DOHH2 (cell line): ENCODE data around the gene ATP13A2.

Experiments used
- H3F3A ChIP-seq: fragments of 200-600 bp; sonication (generic), shearing (Covaris generic); 2 replicates; pipeline ENCODE4 v1.6.0; 2016; ENCODE audit warnings: antibody characterized with exemption, mild to moderate bottlenecking; ENCODE audit not compliant: control insufficient read depth, insufficient read depth
- H3K27ac ChIP-seq: fragments of 200-600 bp; sonication (generic); 2 replicates; pipeline ENCODE4 v1.5.1; 2014; ENCODE audit warnings: low read depth, mild to moderate bottlenecking, low read length, moderate library complexity
- H3K27me3 ChIP-seq: fragments of 200-600 bp; sonication (generic); 2 replicates; pipeline ENCODE4 v1.6.1; 2014; ENCODE audit warnings: mild to moderate bottlenecking, low read length, mixed read lengths; ENCODE audit not compliant: control insufficient read depth
- H3K36me3 ChIP-seq: fragments of 200-600 bp; sonication (generic); 2 replicates; pipeline ENCODE4 v1.6.1; 2014; ENCODE audit warnings: mild to moderate bottlenecking, low read length, moderate library complexity, mixed read lengths; ENCODE audit not compliant: control insufficient read depth
- H3K4me1 ChIP-seq: fragments of 200-600 bp; sonication (generic); 2 replicates; pipeline ENCODE4 v1.6.1; 2014; ENCODE audit warnings: mild to moderate bottlenecking, low read length, mixed read lengths; ENCODE audit not compliant: control insufficient read depth
- H3K4me2 ChIP-seq: fragments of 200-600 bp; sonication (generic); 2 replicates; pipeline ENCODE4 v1.6.0; 2014; ENCODE audit warnings: mild to moderate bottlenecking, low read length, moderate library complexity
- H3K4me3 ChIP-seq: fragments of 200-600 bp; sonication (generic); 2 replicates; pipeline ENCODE4 v1.5.1; 2014; ENCODE audit warnings: mild to moderate bottlenecking, low read length, mixed read lengths
- H3K79me2 ChIP-seq: fragments of 200-600 bp; sonication (generic); 2 replicates; pipeline ENCODE4 v1.6.1; 2014; ENCODE audit warnings: mild to moderate bottlenecking, low read length, mixed read lengths; ENCODE audit not compliant: control insufficient read depth
- H3K9me2 ChIP-seq: fragments of 200-600 bp; sonication (generic); replicated peaks from 2 replicates; pipeline ENCODE4 v1.6.1; 2014; ENCODE audit warnings: mild to moderate bottlenecking, low read length, mixed read lengths; ENCODE audit not compliant: control insufficient read depth
- H3K9me3 ChIP-seq: fragments of 200-600 bp; sonication (generic); 2 replicates; pipeline ENCODE4 v1.6.1; 2014; ENCODE audit warnings: antibody characterized with exemption, low read length, mixed read lengths; ENCODE audit not compliant: control insufficient read depth, insufficient read depth
- H4K20me1 ChIP-seq: fragments of 200-600 bp; sonication (generic); 2 replicates; pipeline ENCODE4 v1.6.0; 2014; ENCODE audit warnings: low read depth, mild to moderate bottlenecking, antibody characterized with exemption, low read length, moderate library complexity; ENCODE audit not compliant: control insufficient read depth, insufficient read depth
- EZH2phosphoT487 ChIP-seq: fragments of 200-600 bp; sonication (generic); IDR thresholded peaks from 2 replicates; pipeline ENCODE4 v1.6.1; 2017; ENCODE audit warnings: borderline replicate concordance, mild to moderate bottlenecking, antibody characterized with exemption, low read length, moderate library complexity, mixed read lengths
- TF ChIP-seq, protein P1 (sequence below): fragments of 200-600 bp; sonication (generic); IDR thresholded peaks from one replicate; pipeline ENCODE4 v1.5.1; 2014; ENCODE audit warnings: antibody characterized with exemption, mild to moderate bottlenecking, low read depth, low read length; ENCODE audit not compliant: poor library complexity, severe bottlenecking

The ATP13A2 gene

GRCh38 chr1:16989676-16990391, 21.9 kb downstream of the ATP13A2 start:
- H3K4me3 ChIP-seq, result no peak overlapping the region
- no peak overlapping the region for H3K4me2 ChIP-seq
- H4K20me1 ChIP-seq, result no peaks in the 10 kb centered on the region
- H3K27me3 ChIP-seq, result no peaks in the 10 kb centered on the region
- TF ChIP-seq, protein P1, sequence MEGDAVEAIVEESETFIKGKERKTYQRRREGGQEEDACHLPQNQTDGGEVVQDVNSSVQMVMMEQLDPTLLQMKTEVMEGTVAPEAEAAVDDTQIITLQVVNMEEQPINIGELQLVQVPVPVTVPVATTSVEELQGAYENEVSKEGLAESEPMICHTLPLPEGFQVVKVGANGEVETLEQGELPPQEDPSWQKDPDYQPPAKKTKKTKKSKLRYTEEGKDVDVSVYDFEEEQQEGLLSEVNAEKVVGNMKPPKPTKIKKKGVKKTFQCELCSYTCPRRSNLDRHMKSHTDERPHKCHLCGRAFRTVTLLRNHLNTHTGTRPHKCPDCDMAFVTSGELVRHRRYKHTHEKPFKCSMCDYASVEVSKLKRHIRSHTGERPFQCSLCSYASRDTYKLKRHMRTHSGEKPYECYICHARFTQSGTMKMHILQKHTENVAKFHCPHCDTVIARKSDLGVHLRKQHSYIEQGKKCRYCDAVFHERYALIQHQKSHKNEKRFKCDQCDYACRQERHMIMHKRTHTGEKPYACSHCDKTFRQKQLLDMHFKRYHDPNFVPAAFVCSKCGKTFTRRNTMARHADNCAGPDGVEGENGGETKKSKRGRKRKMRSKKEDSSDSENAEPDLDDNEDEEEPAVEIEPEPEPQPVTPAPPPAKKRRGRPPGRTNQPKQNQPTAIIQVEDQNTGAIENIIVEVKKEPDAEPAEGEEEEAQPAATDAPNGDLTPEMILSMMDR, result no peak
- TF ChIP-seq EZH2phosphoT487, result no peak
- no peaks in the 10 kb centered on the region for H3K4me1 ChIP-seq
- H3K79me2 ChIP-seq, result no peaks in the 10 kb centered on the region
- no peaks in the 10 kb centered on the region for H3K9me3 ChIP-seq
- no peaks in the 10 kb centered on the region for H3K9me2 ChIP-seq
- no peak overlapping the region for H3K27ac ChIP-seq
- no peaks in the 10 kb centered on the region for H3K36me3 ChIP-seq
- no peaks in the 10 kb centered on the region for H3F3A ChIP-seq

DNA sequence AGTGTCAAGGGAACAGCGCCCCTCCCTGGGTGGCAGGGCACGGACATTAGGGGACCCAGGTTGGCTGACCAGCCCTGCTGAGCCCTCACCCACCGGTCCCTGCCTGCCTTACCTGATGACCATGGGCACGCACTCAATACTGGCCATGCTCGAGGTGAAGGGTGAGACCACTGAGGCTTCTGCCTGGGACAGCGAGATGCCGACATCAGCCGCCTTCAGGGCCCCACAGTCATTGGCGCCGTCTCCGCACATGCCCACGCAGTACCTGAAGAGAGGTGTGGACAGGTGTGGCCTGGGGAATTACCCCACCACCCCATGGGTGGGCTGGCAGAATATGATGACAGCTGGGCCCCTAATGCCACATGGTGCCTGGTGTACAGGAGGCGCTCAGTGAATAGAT, 23.5 kb downstream of the ATP13A2 start:
- H3K4me1 ChIP-seq, result no peaks in the 10 kb centered on the region
- H3K27ac ChIP-seq, result no peak overlapping the region
- H3K36me3 ChIP-seq, result no peaks in the 10 kb centered on the region
- H3K27me3 ChIP-seq, result no peaks in the 10 kb centered on the region
- TF ChIP-seq EZH2phosphoT487, result no peak
- TF ChIP-seq, protein P1, result no peak
- H3K9me2 ChIP-seq, result no peaks in the 10 kb centered on the region
- no peak overlapping the region for H3K4me3 ChIP-seq
- H4K20me1 ChIP-seq, result no peaks in the 10 kb centered on the region
- no peaks in the 10 kb centered on the region for H3K79me2 ChIP-seq
- no peak overlapping the region for H3K4me2 ChIP-seq
- H3K9me3 ChIP-seq, result no peaks in the 10 kb centered on the region
- no peaks in the 10 kb centered on the region for H3F3A ChIP-seq

DNA sequence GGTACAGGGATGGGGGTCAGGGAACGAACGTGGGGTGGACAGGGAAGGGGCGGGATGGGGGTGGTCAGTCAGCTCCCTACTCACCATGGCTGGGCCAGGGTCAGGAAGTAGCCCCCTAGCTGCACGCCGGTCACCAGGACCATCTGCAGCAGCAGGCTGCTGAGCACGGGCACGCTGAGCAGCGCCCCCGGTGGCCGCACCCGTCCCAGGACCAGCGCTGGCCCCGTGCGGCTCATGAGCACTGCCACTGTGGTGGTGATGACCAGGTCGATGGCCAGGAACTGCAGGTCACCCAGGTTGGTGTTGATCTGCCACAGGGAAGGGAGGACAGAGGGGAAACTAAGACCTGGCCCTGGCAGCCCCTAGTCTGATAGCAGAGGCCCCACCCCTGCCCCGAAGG, 24.8 kb downstream of the ATP13A2 start:
- H3K27ac ChIP-seq, result no peak overlapping the region
- no peaks in the 10 kb centered on the region for H3K36me3 ChIP-seq
- TF ChIP-seq EZH2phosphoT487, result no peak
- TF ChIP-seq, protein P1, result peak; percentile 78
- no peak overlapping the region for H3K4me3 ChIP-seq
- no peaks in the 10 kb centered on the region for H3K27me3 ChIP-seq
- H3K9me2 ChIP-seq, result no peaks in the 10 kb centered on the region
- H3K4me1 ChIP-seq, result no peaks in the 10 kb centered on the region
- no peaks in the 10 kb centered on the region for H3K79me2 ChIP-seq
- H3K4me2 ChIP-seq, result no peak overlapping the region
- H3K9me3 ChIP-seq, result no peaks in the 10 kb centered on the region
- no peaks in the 10 kb centered on the region for H3F3A ChIP-seq
- H4K20me1 ChIP-seq, result no peaks in the 10 kb centered on the region
